WERI-Rb-1 (cell line): ENCODE data around the gene MGST2.

Experiments used
- DNase-seq: peaks from one replicate; pipeline ENCODE4 v3.0.0-alpha.2; 2020
- H3K27ac ChIP-seq: fragments of 250-450 bp; sonication (Bioruptor Pico); 2 replicates; pipeline ENCODE4 v1.5.1; 2020; ENCODE audit warnings: mild to moderate bottlenecking, moderate library complexity
- H3K27me3 ChIP-seq: fragments of 250-450 bp; sonication (Bioruptor Pico); 2 replicates; pipeline ENCODE4 v1.5.1; 2021; ENCODE audit warnings: mild to moderate bottlenecking, low read depth, moderate library complexity; ENCODE audit not compliant: insufficient read depth, severe bottlenecking
- H3K36me3 ChIP-seq: fragments of 250-450 bp; sonication (Bioruptor Pico); 2 replicates; pipeline ENCODE4 v1.5.1; 2020; ENCODE audit warnings: mild to moderate bottlenecking, moderate library complexity
- H3K4me3 ChIP-seq: 2 replicates; pipeline ENCODE4 v1.5.1; 2011; ENCODE audit warnings: low read depth, mild to moderate bottlenecking, control low read depth, low read length
- H3K9me3 ChIP-seq: fragments of 250-450 bp; sonication (Bioruptor Pico); 2 replicates; pipeline ENCODE4 v1.5.1; 2021; ENCODE audit warnings: mild to moderate bottlenecking, moderate library complexity; ENCODE audit not compliant: severe bottlenecking
- TF ChIP-seq, protein P1 (sequence below): IDR thresholded peaks from 2 replicates; pipeline ENCODE4 v1.5.1; 2011; ENCODE audit warnings: low read depth, mild to moderate bottlenecking, control low read depth, inconsistent platforms, low read length

MGST2 gene

DNA sequence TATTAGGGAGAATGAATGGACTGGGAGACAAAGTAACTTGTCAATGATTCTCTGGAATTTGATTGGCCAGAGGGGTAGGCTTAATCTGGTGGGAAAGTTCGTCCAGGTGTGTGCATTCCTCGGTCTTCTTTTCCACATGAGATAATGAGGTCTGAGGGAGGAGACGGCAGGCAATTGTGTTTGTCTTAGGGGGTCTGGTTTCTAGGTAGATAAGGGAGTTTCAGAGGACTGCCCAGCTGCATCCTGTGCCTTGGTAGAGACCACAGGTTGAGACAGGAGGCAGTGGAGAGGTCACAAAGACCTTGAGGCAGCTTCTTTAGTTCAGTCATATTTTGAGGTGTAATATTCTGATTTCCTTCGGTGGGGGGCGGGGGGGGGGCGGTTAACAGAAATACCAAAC, 4.3 kb downstream of the MGST2 start:
- no peaks in the 10 kb centered on the region for H3K9me3 ChIP-seq
- no peaks in the 10 kb centered on the region; the same call in 1 of the 2 replicates for H3K36me3 ChIP-seq
- no peak overlapping the region for H3K4me3 ChIP-seq
- DNase-seq: no peak
- TF ChIP-seq, protein P1, sequence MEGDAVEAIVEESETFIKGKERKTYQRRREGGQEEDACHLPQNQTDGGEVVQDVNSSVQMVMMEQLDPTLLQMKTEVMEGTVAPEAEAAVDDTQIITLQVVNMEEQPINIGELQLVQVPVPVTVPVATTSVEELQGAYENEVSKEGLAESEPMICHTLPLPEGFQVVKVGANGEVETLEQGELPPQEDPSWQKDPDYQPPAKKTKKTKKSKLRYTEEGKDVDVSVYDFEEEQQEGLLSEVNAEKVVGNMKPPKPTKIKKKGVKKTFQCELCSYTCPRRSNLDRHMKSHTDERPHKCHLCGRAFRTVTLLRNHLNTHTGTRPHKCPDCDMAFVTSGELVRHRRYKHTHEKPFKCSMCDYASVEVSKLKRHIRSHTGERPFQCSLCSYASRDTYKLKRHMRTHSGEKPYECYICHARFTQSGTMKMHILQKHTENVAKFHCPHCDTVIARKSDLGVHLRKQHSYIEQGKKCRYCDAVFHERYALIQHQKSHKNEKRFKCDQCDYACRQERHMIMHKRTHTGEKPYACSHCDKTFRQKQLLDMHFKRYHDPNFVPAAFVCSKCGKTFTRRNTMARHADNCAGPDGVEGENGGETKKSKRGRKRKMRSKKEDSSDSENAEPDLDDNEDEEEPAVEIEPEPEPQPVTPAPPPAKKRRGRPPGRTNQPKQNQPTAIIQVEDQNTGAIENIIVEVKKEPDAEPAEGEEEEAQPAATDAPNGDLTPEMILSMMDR: no peak
- H3K27ac ChIP-seq: no peak overlapping the region
- H3K27me3 ChIP-seq: no peaks in the 10 kb centered on the region

DNA sequence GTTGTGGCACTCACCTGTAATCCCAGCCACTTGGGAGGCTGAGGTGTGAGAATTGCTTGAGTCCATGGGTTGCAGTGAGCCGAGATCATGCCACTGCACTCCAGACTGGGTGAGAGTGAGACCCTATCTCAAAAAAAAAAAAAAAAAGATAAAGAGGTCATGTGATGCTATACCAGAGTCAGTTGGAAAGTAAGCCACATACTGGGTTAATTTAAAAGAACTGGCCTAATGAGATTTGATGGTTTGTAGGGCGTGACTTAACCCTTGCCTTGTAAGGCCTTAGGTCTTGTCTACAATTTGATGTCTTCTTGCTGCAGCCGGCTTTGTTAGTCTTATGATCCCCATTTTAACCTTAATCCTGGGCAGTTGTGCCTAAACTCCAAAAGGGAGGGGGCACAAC, 5.2 kb downstream of the MGST2 start:
- Histone ChIP-seq H3K9me3 (no peaks in the 10 kb centered on the region), H3K27ac (peak overlapping the region; percentile 88), H3K4me3 (no peak overlapping the region), H3K36me3 (no peaks in the 10 kb centered on the region; the same call in none of the 2 replicates), H3K27me3 (no peaks in the 10 kb centered on the region)
- TF ChIP-seq, protein P1: no peak
- DNase-seq: no peak

- Histone ChIP-seq H3K27me3 (no peaks in the 10 kb centered on the region), H3K36me3 (no peaks in the 10 kb centered on the region; the same call in none of the 2 replicates), H3K27ac (peak overlapping the region; percentile 88), H3K9me3 (no peaks in the 10 kb centered on the region), H3K4me3 (peak overlapping the region; percentile 12)
- peak; percentile 84 for DNase-seq
- TF ChIP-seq, protein P1: no peak
These were observed 6.6 kb downstream of the MGST2 start for GRCh38 chr4:139672215-139672614.

- H3K4me3 ChIP-seq: peak overlapping the region; percentile 12
- peak overlapping the region; percentile 88 for H3K27ac ChIP-seq
- no peaks in the 10 kb centered on the region for H3K9me3 ChIP-seq
- TF ChIP-seq, protein P1: no peak
- H3K36me3 ChIP-seq: no peaks in the 10 kb centered on the region; the same call in none of the 2 replicates
- peak; percentile 75 for DNase-seq
- no peaks in the 10 kb centered on the region for H3K27me3 ChIP-seq
These were observed 7.1 kb downstream of the MGST2 start for GRCh38 chr4:139672732-139673131.

DNA sequence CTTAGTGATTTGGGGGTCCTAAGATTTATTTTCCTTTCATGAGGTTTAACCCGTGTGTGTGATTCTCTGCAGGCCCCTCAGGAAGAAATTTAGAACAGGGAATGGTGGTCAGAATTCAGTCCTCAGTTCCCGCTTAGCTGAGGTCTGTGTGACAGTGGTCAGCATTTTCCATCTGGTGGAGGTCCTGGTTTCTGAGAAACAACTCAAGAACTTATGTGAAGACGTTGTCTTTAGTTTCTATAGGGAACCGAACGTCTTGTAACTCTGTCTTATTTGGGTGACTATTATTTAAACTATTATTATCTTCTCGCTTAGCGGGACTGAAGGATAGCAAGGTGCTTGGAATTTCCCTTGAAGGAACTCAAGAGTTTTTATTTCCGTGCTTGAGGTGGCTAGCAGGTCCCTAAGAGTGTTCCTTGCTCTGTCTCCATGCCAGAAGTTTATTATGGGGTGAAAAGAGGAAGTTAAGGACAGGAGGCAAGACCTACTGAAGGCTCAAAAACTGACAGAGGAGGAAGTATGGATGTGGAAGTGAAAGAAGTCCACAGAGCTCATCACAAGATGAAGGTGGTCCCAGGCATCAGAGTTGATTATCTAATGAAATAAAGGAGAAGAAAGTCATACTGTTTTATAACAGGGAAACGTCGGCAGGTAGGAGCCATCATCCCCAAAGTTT, 9.4 kb downstream of the MGST2 start:
- Histone ChIP-seq H3K36me3 (peaks cover 14% of the 10 kb centered on the region), H3K27me3 (no peaks in the 10 kb centered on the region), H3K27ac (no peak overlapping the region), H3K4me3 (no peak overlapping the region), H3K9me3 (no peaks in the 10 kb centered on the region)
- TF ChIP-seq, protein P1: no peak
- no peak for DNase-seq

DNA sequence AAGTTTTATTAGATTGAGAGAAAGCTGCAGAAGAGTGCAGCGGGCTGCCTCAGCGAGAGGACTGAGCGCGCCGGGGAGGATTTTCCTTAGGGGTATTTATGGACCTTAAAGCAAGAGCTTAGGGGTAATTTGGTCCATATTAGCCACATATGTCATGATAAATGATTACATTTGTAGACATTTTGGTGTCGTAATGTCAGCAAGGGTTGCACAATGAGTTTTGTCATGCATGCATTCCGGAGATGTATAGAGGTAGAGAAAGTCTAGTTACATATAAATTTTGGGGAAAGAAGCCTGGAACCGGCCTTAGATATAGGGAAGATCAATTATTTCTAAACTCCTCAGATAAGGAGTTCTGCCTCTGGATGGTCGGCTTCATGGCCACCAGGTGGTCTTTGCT, 10.0 kb downstream of the MGST2 start:
- no peaks in the 10 kb centered on the region for H3K27me3 ChIP-seq
- H3K27ac ChIP-seq: no peak overlapping the region
- no peak for DNase-seq
- no peaks in the 10 kb centered on the region for H3K9me3 ChIP-seq
- H3K36me3 ChIP-seq: peaks cover 14% of the 10 kb centered on the region
- H3K4me3 ChIP-seq: no peak overlapping the region
- TF ChIP-seq, protein P1: no peak
